Activated naive CD4-positive, alpha-beta T cell treated with anti-CD3 and anti-CD28 coated beads for 36 hours (primary cell): ENCODE results near the gene PRKCG. TPM values are rescaled to one million over a fixed set of nuclear protein-coding genes. Genes with fewer than 3 reads are reported as not detected.

Experiments used
- CTCF ChIA-PET: fragments of 350-600 bp; sonication (Branson Sonifier 250); formaldehyde crosslinking; loops from one replicate; lab custom pipeline; 2021; ENCODE audit warnings: antibody characterized with exemption; lab: Charles Lee
- DNase-seq: peaks from one replicate; pipeline ENCODE4 v3.0.0-alpha.2; 2020
- H3K27ac Mint-ChIP-seq: one replicate; pipeline ENCODE4 v1.8.0; 2021; ENCODE audit warnings: mild to moderate bottlenecking, mixed read lengths
- H3K27me3 Mint-ChIP-seq: one replicate; pipeline ENCODE4 v1.8.0; 2021; ENCODE audit warnings: low read depth, mixed read lengths
- H3K36me3 Mint-ChIP-seq: one replicate; pipeline ENCODE4 v1.8.0; 2021; ENCODE audit warnings: low read depth, mixed read lengths
- H3K4me1 Mint-ChIP-seq: one replicate; pipeline ENCODE4 v1.8.0; 2021; ENCODE audit warnings: low read depth, mixed read lengths
- H3K4me3 Mint-ChIP-seq: one replicate; pipeline ENCODE4 v1.8.0; 2021; ENCODE audit warnings: mild to moderate bottlenecking, moderate library complexity, mixed read lengths
- H3K9me3 Mint-ChIP-seq: one replicate; pipeline ENCODE4 v1.8.0; 2021; ENCODE audit warnings: mixed read lengths
- intact Hi-C: fragments of 100-400 bp; cut with micrococcal nuclease; formaldehyde crosslinking; loops from one replicate; pipeline ENCODE4 v1.15.1; 2023
- total RNA-seq, 2 experiments: library from RNA; stranded (reverse); gene quantifications; one replicate each; pipeline ENCODE4 v1.2.3, GENCODE V29; 2021

PRKCG gene
- total RNA-seq, 2 experiments from 2014 or later = not detected

DNA sequence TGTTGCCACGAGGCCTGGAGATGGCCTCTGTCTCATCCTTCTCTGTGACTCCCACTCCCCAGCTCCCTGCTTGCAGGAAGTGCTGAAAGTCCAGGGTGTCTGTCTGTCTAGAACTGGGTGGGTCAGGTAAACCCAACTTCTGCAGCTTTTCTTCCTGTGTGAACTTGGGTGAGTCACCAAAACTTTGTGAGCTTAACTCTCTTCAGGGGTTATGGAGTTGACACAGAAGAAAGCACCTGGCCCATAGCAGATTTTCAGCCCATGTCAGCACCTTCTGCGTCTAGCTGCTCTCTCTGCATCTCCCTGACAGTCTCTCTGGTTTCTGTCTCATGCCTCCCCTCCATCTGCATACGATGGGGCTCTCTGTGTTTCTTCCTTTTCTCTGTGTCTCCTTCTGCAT lies 22.9 kb downstream of the PRKCG start:
- H3K4me1 Mint-ChIP-seq = peaks cover 23% of the 10 kb centered on the region
- H3K4me3 Mint-ChIP-seq = no peak overlapping the region
- DNase-seq = no peak
- CTCF ChIA-PET = interaction anchor here (1.0 to 1.2 kb wide), 2 partner anchors 9 to 125 kb away, joined by 3 to 4 read pairs; no protein-coding TSS in a partner anchor
- no peaks in the 10 kb centered on the region for H3K9me3 Mint-ChIP-seq
- H3K27me3 Mint-ChIP-seq = peaks cover 63% of the 10 kb centered on the region
- intact Hi-C loops = no loop called here
- H3K36me3 Mint-ChIP-seq = no peaks in the 10 kb centered on the region
- no peak overlapping the region for H3K27ac Mint-ChIP-seq

DNA sequence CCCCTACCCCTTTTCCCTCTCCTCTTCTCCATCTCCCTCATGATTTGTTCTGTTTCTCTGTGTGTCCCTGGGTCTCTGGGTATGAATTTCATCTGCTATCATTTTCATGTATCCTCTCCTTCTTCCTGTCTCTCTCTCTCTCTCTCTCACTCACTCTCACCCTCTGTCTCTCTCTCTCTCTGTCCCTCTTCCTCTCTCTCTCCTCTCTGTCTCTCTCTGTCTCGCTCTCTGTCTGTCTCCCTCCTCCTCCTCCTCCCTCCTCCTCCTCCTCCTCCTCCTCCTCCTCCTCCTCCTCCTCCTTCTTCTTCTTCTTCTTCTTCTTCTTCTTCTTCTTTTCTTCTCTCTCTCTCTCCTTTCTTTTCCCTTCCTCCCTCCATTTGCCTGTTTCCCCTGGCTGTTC lies 23.8 kb downstream of the PRKCG start:
- CTCF ChIA-PET = no interaction called here

GRCh38 chr19:53906211-53907192 lies 24.5 kb downstream of the PRKCG start:
- Mint-ChIP-seq H3K4me3 (no peak overlapping the region), H3K4me1 (peaks cover 24% of the 10 kb centered on the region), H3K27me3 (peaks cover 69% of the 10 kb centered on the region), H3K27ac (no peak overlapping the region), H3K36me3 (no peaks in the 10 kb centered on the region), H3K9me3 (no peaks in the 10 kb centered on the region)
- CTCF ChIA-PET = interaction anchor here (0.8 to 1.4 kb wide), 2 partner anchors 30 to 123 kb away, joined by 3 to 5 read pairs; no protein-coding TSS in a partner anchor
- intact Hi-C loops = loop anchor here (2.0 kb wide), 1 partner anchor 118 kb away; no protein-coding TSS in a partner anchor
- DNase-seq = peak; percentile 69

More for the DNA sequence above, 23.8 kb downstream of the PRKCG start:
- Mint-ChIP-seq H3K4me3 (no peak overlapping the region), H3K27me3 (peaks cover 65% of the 10 kb centered on the region), H3K4me1 (peaks cover 24% of the 10 kb centered on the region), H3K9me3 (no peaks in the 10 kb centered on the region), H3K36me3 (no peaks in the 10 kb centered on the region), H3K27ac (no peak overlapping the region)
- intact Hi-C loops = loop anchor here (2.0 kb wide), 1 partner anchor 119 kb away; no protein-coding TSS in a partner anchor
- no peak for DNase-seq

DNA sequence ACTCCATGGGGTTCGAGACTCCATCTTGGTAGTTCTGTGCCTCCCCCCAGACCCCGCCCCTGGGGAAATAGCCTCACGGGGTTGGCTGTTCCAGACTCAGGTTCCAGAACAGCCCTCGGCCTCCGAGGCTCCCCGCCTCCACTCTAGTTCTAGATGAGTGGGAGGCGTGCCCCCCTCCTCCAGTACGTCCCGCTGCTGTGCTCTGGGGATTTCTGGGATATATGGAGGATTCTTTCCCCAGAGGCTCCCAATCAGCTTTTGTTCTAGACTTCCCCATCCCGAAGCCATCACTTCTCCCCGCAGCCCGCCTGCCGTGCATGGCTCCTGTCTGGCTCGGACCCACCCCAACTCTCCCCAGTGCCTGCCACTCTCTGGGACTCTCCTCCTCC lies 25.2 kb downstream of the PRKCG start:
- Mint-ChIP-seq H3K27me3 (peaks cover 71% of the 10 kb centered on the region), H3K4me1 (peaks cover 24% of the 10 kb centered on the region), H3K4me3 (no peak overlapping the region), H3K27ac (no peak overlapping the region), H3K36me3 (no peaks in the 10 kb centered on the region), H3K9me3 (no peaks in the 10 kb centered on the region)
- DNase-seq = no peak
- CTCF ChIA-PET = interaction anchor here (0.8 to 1.4 kb wide), 2 partner anchors 31 to 123 kb away, joined by 3 to 5 read pairs; no protein-coding TSS in a partner anchor
- intact Hi-C loops = loop anchor here (2.0 kb wide), 1 partner anchor 118 kb away; no protein-coding TSS in a partner anchor

DNA sequence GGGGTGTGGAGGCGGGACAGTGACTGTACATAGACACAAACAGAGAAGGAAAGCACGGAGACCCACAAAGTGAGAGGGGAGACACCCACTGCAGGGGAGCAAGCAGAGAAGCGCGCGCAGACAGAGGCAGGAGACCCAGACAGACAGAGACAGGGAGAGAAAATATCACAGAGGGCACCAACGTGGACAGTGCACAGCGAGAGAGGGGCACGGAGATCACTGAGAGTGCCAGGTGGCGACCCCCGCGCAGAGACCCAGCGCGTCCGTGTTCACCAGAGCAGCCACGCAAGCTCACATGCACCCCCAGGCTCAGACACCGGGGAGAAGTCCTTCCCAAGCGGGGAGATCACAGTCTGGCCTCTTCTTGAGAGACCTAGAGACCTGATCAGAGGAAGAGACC lies 25.7 kb downstream of the PRKCG start:
- DNase-seq = no peak
- H3K4me1 Mint-ChIP-seq = peaks cover 24% of the 10 kb centered on the region
- peaks cover 74% of the 10 kb centered on the region for H3K27me3 Mint-ChIP-seq
- H3K9me3 Mint-ChIP-seq = no peaks in the 10 kb centered on the region
- H3K27ac Mint-ChIP-seq = no peak overlapping the region
- intact Hi-C loops = loop anchor here (2.0 kb wide), 1 partner anchor 117 kb away; no protein-coding TSS in a partner anchor
- CTCF ChIA-PET = interaction anchor here (0.8 to 1.4 kb wide), 2 partner anchors 31 to 122 kb away, joined by 3 to 5 read pairs; no protein-coding TSS in a partner anchor
- no peaks in the 10 kb centered on the region for H3K36me3 Mint-ChIP-seq
- no peak overlapping the region for H3K4me3 Mint-ChIP-seq

- intact Hi-C loops = no loop called here
- H3K27ac Mint-ChIP-seq = no peak overlapping the region
- CTCF ChIA-PET = interaction anchor here (1.4 kb wide), 1 partner anchor 122 kb away, joined by 5 read pairs; no protein-coding TSS in a partner anchor
- H3K9me3 Mint-ChIP-seq = no peaks in the 10 kb centered on the region
- H3K27me3 Mint-ChIP-seq = peaks cover 74% of the 10 kb centered on the region
- no peaks in the 10 kb centered on the region for H3K36me3 Mint-ChIP-seq
- H3K4me1 Mint-ChIP-seq = peaks cover 24% of the 10 kb centered on the region
- no peak overlapping the region for H3K4me3 Mint-ChIP-seq
- peak; percentile 78 for DNase-seq
These were observed 26.3 kb downstream of the PRKCG start for GRCh38 chr19:53908106-53908934.

GRCh38 chr19:53908935-53909415 lies 27.0 kb downstream of the PRKCG start, which contains the start of gene CACNG7:
Gene CACNG7, plus strand, starts transcription at chr19:53909278. Its CDS starts 3,554 bp downstream, at chr19:53912832.
- intact Hi-C loops = no loop called here
- Mint-ChIP-seq H3K27ac (no peak within 1 kb of the TSS), H3K4me3 (no peak within 1 kb of the TSS), H3K9me3 (no peaks in the 10 kb centered on the region), H3K4me1 (peaks cover 24% of the 10 kb centered on the region), H3K36me3 (no peaks in the 10 kb centered on the region), H3K27me3 (peaks cover 74% of the 10 kb centered on the region)
- CTCF ChIA-PET = no interaction called here
- DNase-seq = no peak

- Mint-ChIP-seq H3K4me3 (no peak overlapping the region), H3K36me3 (no peaks in the 10 kb centered on the region), H3K9me3 (no peaks in the 10 kb centered on the region), H3K27ac (no peak overlapping the region), H3K4me1 (peaks cover 24% of the 10 kb centered on the region), H3K27me3 (peaks cover 71% of the 10 kb centered on the region)
- intact Hi-C loops = no loop called here
- CTCF ChIA-PET = interaction anchor here (0.6 kb wide), 1 partner anchor 356 kb away, joined by 3 read pairs; no protein-coding TSS in a partner anchor
- no peak for DNase-seq
These were observed 27.6 kb downstream of the PRKCG start for GRCh38 chr19:53909471-53910169.

DNA sequence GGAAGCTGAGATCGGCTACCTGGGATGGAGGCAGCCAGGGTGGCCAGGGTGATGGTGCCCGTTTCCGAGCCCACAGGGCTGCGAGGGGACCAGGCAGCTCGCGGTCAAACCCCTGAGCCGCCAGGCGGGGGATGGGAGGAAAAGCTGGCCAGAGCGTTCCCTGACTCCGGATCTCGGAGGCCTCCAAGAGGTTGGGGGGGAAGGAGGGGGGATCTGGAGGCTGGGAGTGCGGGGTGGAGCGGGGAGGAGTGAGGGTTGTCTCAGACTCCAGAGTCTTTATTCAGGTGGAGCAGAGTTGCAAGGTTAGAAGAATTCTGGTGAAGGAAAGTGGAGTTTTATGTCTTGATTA lies 28.1 kb downstream of the PRKCG start:
- no peak for DNase-seq
- CTCF ChIA-PET = interaction anchor here (0.6 kb wide), 1 partner anchor 356 kb away, joined by 3 read pairs; no protein-coding TSS in a partner anchor
- intact Hi-C loops = no loop called here
- Mint-ChIP-seq H3K4me3 (no peak overlapping the region), H3K4me1 (peaks cover 24% of the 10 kb centered on the region), H3K9me3 (no peaks in the 10 kb centered on the region), H3K27me3 (peaks cover 69% of the 10 kb centered on the region), H3K27ac (no peak overlapping the region), H3K36me3 (no peaks in the 10 kb centered on the region)

DNA sequence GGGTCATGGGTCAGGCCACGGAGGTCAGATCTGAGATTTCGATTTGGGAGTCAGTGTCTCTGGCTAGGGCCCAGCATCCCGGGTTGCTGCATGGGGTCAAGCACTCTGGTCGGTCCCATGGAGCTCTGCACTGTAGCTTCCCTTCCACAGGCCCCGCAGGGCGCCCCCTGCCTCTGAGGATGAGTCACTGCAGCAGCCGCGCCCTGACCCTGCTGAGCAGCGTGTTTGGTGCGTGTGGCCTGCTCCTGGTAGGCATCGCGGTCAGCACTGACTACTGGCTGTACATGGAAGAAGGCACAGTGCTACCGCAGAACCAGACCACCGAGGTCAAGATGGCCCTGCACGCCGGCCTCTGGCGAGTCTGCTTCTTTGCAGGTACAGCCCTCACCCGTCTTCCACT lies 30.7 kb downstream of the PRKCG start:
- CTCF ChIA-PET = interaction anchor here (0.7 to 1.6 kb wide), 3 partner anchors 13 to 923 kb away, joined by 3 read pairs; no protein-coding TSS in a partner anchor
- H3K4me3 Mint-ChIP-seq = no peak overlapping the region

DNA sequence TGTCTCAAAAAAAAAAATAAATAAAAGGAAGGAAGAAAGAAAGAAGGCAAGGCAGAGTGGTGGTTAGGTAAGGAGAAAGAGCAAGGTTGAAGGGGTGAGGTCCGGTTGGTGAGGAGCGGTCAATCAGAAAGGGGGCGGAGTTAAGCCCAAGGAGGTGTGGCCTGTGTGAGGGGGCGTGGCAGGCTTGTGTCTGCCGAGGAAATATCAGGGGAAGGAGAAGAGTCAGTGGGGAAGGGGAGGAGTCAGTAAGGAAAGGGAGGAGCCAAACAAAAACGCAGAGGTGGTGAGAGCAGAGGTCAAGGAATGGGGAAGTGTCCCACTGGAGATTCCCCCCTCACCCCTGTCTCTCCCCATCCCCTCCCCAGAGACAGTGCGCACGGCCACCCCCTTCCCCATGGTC lies 33.0 kb downstream of the PRKCG start:
- DNase-seq = no peak
- Mint-ChIP-seq H3K9me3 (no peaks in the 10 kb centered on the region), H3K4me3 (no peak overlapping the region), H3K36me3 (no peaks in the 10 kb centered on the region), H3K27me3 (peaks cover 36% of the 10 kb centered on the region), H3K27ac (no peak overlapping the region), H3K4me1 (no peaks in the 10 kb centered on the region)
- intact Hi-C loops = no loop called here
- CTCF ChIA-PET = interaction anchor here (1.0 kb wide), 1 partner anchor 117 kb away, joined by 3 read pairs; no protein-coding TSS in a partner anchor

More for the DNA sequence above, 30.7 kb downstream of the PRKCG start:
- DNase-seq = no peak
- Mint-ChIP-seq H3K36me3 (no peaks in the 10 kb centered on the region), H3K9me3 (no peaks in the 10 kb centered on the region), H3K4me1 (peaks cover 16% of the 10 kb centered on the region), H3K27ac (no peak overlapping the region), H3K27me3 (peaks cover 54% of the 10 kb centered on the region)
- intact Hi-C loops = no loop called here
